GM23338 (cell line): Measurements from ENCODE around the gene LRCH4. TPM values are rescaled to one million over a fixed set of nuclear protein-coding genes. Genes with fewer than 3 reads are reported as not detected.

ENCODE experiments used
- ATAC-seq: fragments of 200-7000 bp; cut with Tn5 transposase; 3 replicates; pipeline ENCODE4 v1.9.1; 2020
- DNase-seq: peaks from one replicate; pipeline ENCODE4 v3.0.0-alpha.2; 2015; ENCODE audit warnings: low spot score
- H2AFZ ChIP-seq: fragments of 200-600 bp; sonication (generic); 2 replicates; pipeline ENCODE4 v1.8.0; 2016; ENCODE audit warnings: antibody characterized with exemption, mild to moderate bottlenecking, moderate library complexity
- H3F3A ChIP-seq: fragments of 200-600 bp; sonication (generic); replicated peaks from 2 replicates; pipeline ENCODE4 v1.8.0; 2017; ENCODE audit warnings: antibody characterized with exemption, mixed run types, low read depth
- H3K27ac ChIP-seq: fragments of 200-600 bp; sonication (generic); 2 replicates; pipeline ENCODE4 v1.6.1; 2016; ENCODE audit warnings: low read depth
- H3K27me3 ChIP-seq: fragments of 200-600 bp; sonication (generic); 2 replicates; pipeline ENCODE4 v1.8.0; 2016; ENCODE audit warnings: mild to moderate bottlenecking, mixed run types, moderate library complexity; ENCODE audit not compliant: insufficient read depth
- H3K36me3 ChIP-seq: fragments of 200-600 bp; sonication (generic); 2 replicates; pipeline ENCODE4 v1.8.0; 2016; ENCODE audit warnings: mild to moderate bottlenecking; ENCODE audit not compliant: insufficient read depth
- H3K4me1 ChIP-seq: fragments of 200-600 bp; sonication (generic); 2 replicates; pipeline ENCODE4 v1.8.0; 2016; ENCODE audit warnings: mild to moderate bottlenecking, moderate library complexity; ENCODE audit not compliant: insufficient read depth
- H3K4me2 ChIP-seq: fragments of 200-600 bp; sonication (generic); 2 replicates; pipeline ENCODE4 v1.7.1; 2017; ENCODE audit warnings: mixed run types
- H3K4me3 ChIP-seq: fragments of 200-600 bp; sonication (generic); 2 replicates; pipeline ENCODE4 v1.6.1; 2016; ENCODE audit warnings: mixed run types
- H3K79me2 ChIP-seq: fragments of 200-600 bp; sonication (generic); replicated peaks from 2 replicates; pipeline ENCODE4 v1.8.0; 2017; ENCODE audit warnings: mild to moderate bottlenecking; ENCODE audit not compliant: insufficient read depth
- H3K9me2 ChIP-seq: fragments of 200-600 bp; sonication (generic); 2 replicates; pipeline ENCODE4 v1.8.0; 2017; ENCODE audit not compliant: insufficient read depth
- H4K20me1 ChIP-seq: fragments of 200-600 bp; sonication (generic); replicated peaks from 2 replicates; pipeline ENCODE4 v1.8.0; 2017; ENCODE audit warnings: mild to moderate bottlenecking; ENCODE audit not compliant: insufficient read depth
- H3K27ac Mint-ChIP-seq: 2 replicates; pipeline ENCODE4 v1.8.0; 2020; ENCODE audit warnings: inconsistent platforms, mild to moderate bottlenecking, moderate library complexity, mixed read lengths
- H3K27me3 Mint-ChIP-seq: 3 replicates; pipeline ENCODE4 v1.8.0; 2022; ENCODE audit warnings: low read depth, mild to moderate bottlenecking, moderate library complexity, mixed read lengths, inconsistent platforms; ENCODE audit not compliant: insufficient read depth, poor library complexity
- H3K36me3 Mint-ChIP-seq: 3 replicates; pipeline ENCODE4 v1.8.0; 2021; ENCODE audit warnings: low read depth, mild to moderate bottlenecking, inconsistent platforms, moderate library complexity, mixed read lengths
- H3K4me1 Mint-ChIP-seq: 3 replicates; pipeline ENCODE4 v1.8.0; 2020; ENCODE audit warnings: mild to moderate bottlenecking, inconsistent platforms, mixed read lengths
- H3K4me3 Mint-ChIP-seq: 3 replicates; pipeline ENCODE4 v1.8.0; 2021; ENCODE audit warnings: moderate library complexity, mild to moderate bottlenecking, inconsistent platforms, mixed read lengths
- H3K9me3 Mint-ChIP-seq: 3 replicates; pipeline ENCODE4 v1.8.0; 2020; ENCODE audit warnings: moderate library complexity, mild to moderate bottlenecking, inconsistent platforms, mixed read lengths
- CREB1 ChIP-seq: fragments of 250-450 bp; sonication (Bioruptor Pico); IDR thresholded peaks from 2 replicates; pipeline ENCODE4 v1.5.0; 2020; ENCODE audit warnings: low read depth, mild to moderate bottlenecking, moderate library complexity
- POLR2AphosphoS5 ChIP-seq: IDR thresholded peaks from 2 replicates; pipeline ENCODE4 v1.6.1; 2016; ENCODE audit warnings: antibody characterized with exemption, low read depth
- REST ChIP-seq: IDR thresholded peaks from one replicate; pipeline ENCODE4 v1.6.1; 2018; ENCODE audit warnings: antibody characterized with exemption; ENCODE audit not compliant: unreplicated experiment
- STAT1 ChIP-seq: IDR thresholded peaks from one replicate; pipeline ENCODE4 v1.6.1; 2016; ENCODE audit warnings: antibody characterized with exemption; ENCODE audit not compliant: unreplicated experiment
- polyA plus RNA-seq: library from polyadenylated mRNA; unstranded; fragments of >200 nt; fragmentation: Nextera tagmentation; extraction: Ambion mirVana; gene quantifications from 2 replicates; pipeline ENCODE4 v1.2.1, GENCODE V29; 2016
- total RNA-seq: library from RNA; depleted of rRNA; stranded (reverse); fragments of >200 nt; shearing (Covaris generic); gene quantifications from 2 replicates; pipeline ENCODE4 v1.2.3, GENCODE V29; 2014
- TF ChIP-seq, protein P1 (sequence below): IDR thresholded peaks from 2 replicates; pipeline ENCODE4 v1.6.1; 2016; ENCODE audit warnings: antibody characterized with exemption

The LRCH4 gene
- total and polyA plus RNA-seq, 2 experiments from 2014 or later = 21.4 to 51.0 TPM

- TF ChIP-seq, protein P1, sequence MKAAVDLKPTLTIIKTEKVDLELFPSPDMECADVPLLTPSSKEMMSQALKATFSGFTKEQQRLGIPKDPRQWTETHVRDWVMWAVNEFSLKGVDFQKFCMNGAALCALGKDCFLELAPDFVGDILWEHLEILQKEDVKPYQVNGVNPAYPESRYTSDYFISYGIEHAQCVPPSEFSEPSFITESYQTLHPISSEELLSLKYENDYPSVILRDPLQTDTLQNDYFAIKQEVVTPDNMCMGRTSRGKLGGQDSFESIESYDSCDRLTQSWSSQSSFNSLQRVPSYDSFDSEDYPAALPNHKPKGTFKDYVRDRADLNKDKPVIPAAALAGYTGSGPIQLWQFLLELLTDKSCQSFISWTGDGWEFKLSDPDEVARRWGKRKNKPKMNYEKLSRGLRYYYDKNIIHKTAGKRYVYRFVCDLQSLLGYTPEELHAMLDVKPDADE = no peak
- TF ChIP-seq CREB1 (CRISPR knock-in tag) = no peak
- no peak for TF ChIP-seq REST
Measured at GRCh38 chr7:100606313-100606712, 20.4 kb upstream of the LRCH4 start (continued).

GRCh38 chr7:100604976-100605911, 19.3 kb upstream of the LRCH4 start:
- no peaks in the 10 kb centered on the region for H3K79me2 ChIP-seq
- peak; percentile 39; the same call in 1 of the 2 replicates for TF ChIP-seq POLR2AphosphoS5
- no peak for TF ChIP-seq STAT1
- peak overlapping the region; percentile 99 for H3K4me2 ChIP-seq
- DNase-seq (peak; percentile 83), ATAC-seq (peak; percentile 22)
- Mint-ChIP-seq H3K27me3 (peaks cover 33% of the 10 kb centered on the region), H3K36me3 (peaks cover 10% of the 10 kb centered on the region; the same call in 2 of the 3 replicates), H3K9me3 (no peaks in the 10 kb centered on the region), H3K27ac (no peak overlapping the region), H3K4me1 (peaks cover 36% of the 10 kb centered on the region), H3K4me3 (peak overlapping the region; percentile 86)
- H3K36me3 ChIP-seq = no peaks in the 10 kb centered on the region
- H3K27me3 ChIP-seq = peaks cover 13% of the 10 kb centered on the region
- H3F3A ChIP-seq = 0 out of 2 replicates have a peak, but pooled peaks cover 3% of the 10 kb centered on the region
- no peaks in the 10 kb centered on the region for H3K9me2 ChIP-seq
- H2AFZ ChIP-seq = peak overlapping the region; percentile 89
- no peaks in the 10 kb centered on the region for H4K20me1 ChIP-seq
- H3K27ac ChIP-seq = no peak overlapping the region
- peaks cover 26% of the 10 kb centered on the region for H3K4me1 ChIP-seq
- peak overlapping the region; percentile 90 for H3K4me3 ChIP-seq
